ENCODE results near the gene BANP.

DNA sequence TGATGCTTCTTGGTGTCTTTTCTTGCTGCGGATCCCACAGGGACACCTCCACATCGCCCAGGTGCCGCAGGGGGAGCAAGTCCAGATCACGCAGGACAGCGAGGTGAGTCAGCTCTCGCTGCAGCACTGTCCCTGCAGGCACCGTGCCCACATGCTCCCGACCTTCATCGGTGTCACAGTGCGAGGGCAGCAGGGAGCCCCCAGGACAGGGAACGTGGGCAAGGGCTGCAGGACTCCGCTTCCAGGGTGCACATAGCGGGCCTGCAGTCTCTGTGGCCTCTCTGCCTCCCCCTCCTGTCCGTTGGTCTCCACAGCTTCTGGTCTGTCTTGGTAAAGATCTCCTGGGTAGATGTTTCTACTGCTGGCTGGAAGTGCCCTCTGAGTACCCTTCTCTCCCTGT lies 84.1 kb downstream of the BANP start:
- TF ChIP-seq CTCF (IDR thresholded peaks at IDR 0.05; ENCODE audit: low read length) = no peak
- no peak for TF ChIP-seq EZH2 (IDR thresholded peaks at IDR 0.05; ENCODE audit: borderline replicate concordance, low read length)

Measured in OCI-LY1 (cell line).